ENCODE measurements around the gene RCSD1. TPM values are rescaled to one million over a fixed set of nuclear protein-coding genes. Genes with fewer than 3 reads are reported as not detected.
A peak's percentile ranks its signal among the peaks of the same experiment; 100 is the strongest.
"Not testable (repeated sequence)": the region's sequence is repeated elsewhere in the genome, so short reads cannot be mapped to it uniquely, and the experiment has no call there.

RCSD1 gene
- total and polyA plus RNA-seq, 4 experiments from 2014 or later: 124 to 173 (median 146) TPM

DNA sequence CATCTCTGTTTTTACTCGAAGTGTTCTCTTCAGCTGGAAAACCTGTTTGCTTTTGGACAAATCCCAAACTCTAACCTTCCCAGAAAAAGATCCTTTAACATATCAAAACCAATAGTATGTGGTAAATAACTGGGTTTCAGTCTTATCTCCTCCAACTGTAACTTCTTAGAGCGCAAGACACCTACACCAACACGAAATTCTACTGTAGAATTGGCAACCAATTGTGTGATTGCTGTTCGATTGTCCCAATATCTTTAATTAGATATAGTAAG, 85.9 kb downstream of the RCSD1 start:
- POLR2A ChIA-PET (ENCODE audit: partially characterized antibody): interaction anchor here (1.0 to 4.2 kb wide), 14 partner anchors 10 to 220 kb away, joined by 3 to 33 read pairs (median 7); partner anchors contain the start of genes CD247, DCAF6, MPC2 and RCSD1

DNA sequence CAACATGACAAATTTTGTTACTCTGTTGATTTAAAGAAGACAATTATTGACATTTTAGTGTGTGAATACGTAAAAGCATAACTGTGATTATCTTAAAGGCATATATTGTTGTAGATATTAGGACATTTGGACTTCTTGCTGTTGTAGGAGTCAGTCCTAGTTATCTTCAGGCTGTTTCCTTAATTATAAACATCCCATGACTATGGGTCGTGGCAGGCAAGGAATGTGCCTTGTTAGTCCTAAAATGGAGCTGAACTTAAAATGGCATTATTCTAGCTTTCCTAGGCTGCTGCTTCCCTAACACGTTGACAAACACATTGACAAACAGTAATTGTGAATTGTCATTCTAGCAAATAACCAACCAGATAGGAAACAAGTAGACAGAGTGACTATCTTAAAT, 87.3 kb downstream of the RCSD1 start:
- Mint-ChIP-seq H3K36me3 (peaks cover 0 to 20% of the 10 kb centered on the region in 2 donors), H3K27me3 (peaks cover 4 to 12% of the 10 kb centered on the region in 2 donors), H3K9me3 (peaks cover 0 to 17% (median 0%) of the 10 kb centered on the region in 8 donors), H3K4me3 (peak overlapping the region; percentile 33 to 98 (median 83)), H3K4me1 (peaks cover 26 to 64% (median 47%) of the 10 kb centered on the region in 4 donors), H3K27ac (peak overlapping the region in 6 of 7 donors; percentile 39 to 99 (median 76))
- peaks cover 40% of the 10 kb centered on the region for H3K4me1 ChIP-seq (ENCODE audit: insufficient read depth, low read length)
- intact Hi-C loops (cut with micrococcal nuclease): loop anchor here (2.0 to 10.0 kb wide), 3 partner anchors 367 to 1647 kb away; partner anchors contain the start of genes BLZF1, NME7 and POGK
- H3K9me3 ChIP-seq (ENCODE audit: control insufficient read depth in 1 of 2, low read length in 2 of 2): no peaks in the 10 kb centered on the region
- ChIA-PET CTCF (ENCODE audit: partially characterized antibody) (interaction anchor here (0.7 to 3.9 kb wide), 7 partner anchors 9 to 497 kb away, joined by 3 to 35 read pairs (median 6); partner anchors contain the start of genes CD247, CREG1 and POU2F1), POLR2A (ENCODE audit: partially characterized antibody) (interaction anchor here (1.1 to 2.4 kb wide), 4 partner anchors 80 to 497 kb away, joined by 3 to 7 read pairs (median 4); partner anchors contain the start of genes DCAF6, MPC2 and POU2F1)
- no peak overlapping the region for H3K4me3 ChIP-seq (ENCODE audit: low read length in 2 of 2)
- no peak overlapping the region for H3K27ac ChIP-seq (ENCODE audit: low read depth, low read length)
- H3K36me3 ChIP-seq (ENCODE audit: insufficient read depth, low read length): no peaks in the 10 kb centered on the region
- no peak for DNase-seq
- no peaks in the 10 kb centered on the region for H3K27me3 ChIP-seq (ENCODE audit: insufficient read depth, low read length)

More for the DNA sequence above, 85.9 kb downstream of the RCSD1 start:
- DNase-seq: peak in 1 of 5 donors; percentile 9
- no peaks in the 10 kb centered on the region for H3K9me3 ChIP-seq (ENCODE audit: control insufficient read depth in 1 of 2, low read length in 2 of 2)
- no peaks in the 10 kb centered on the region for H3K36me3 ChIP-seq (ENCODE audit: insufficient read depth, low read length)
- H3K27me3 ChIP-seq (ENCODE audit: insufficient read depth, low read length): no peaks in the 10 kb centered on the region
- peak overlapping the region; percentile 57 to 80 for H3K4me3 ChIP-seq (ENCODE audit: low read length in 2 of 2)
- Mint-ChIP-seq H3K9me3 (peaks cover 0 to 19% (median 0%) of the 10 kb centered on the region in 8 donors), H3K27me3 (peaks cover 4 to 12% of the 10 kb centered on the region in 2 donors), H3K27ac (peak overlapping the region; percentile 90 to 99 (median 94)), H3K36me3 (peaks cover 0 to 19% of the 10 kb centered on the region in 2 donors), H3K4me3 (peak overlapping the region; percentile 84 to 98 (median 92)), H3K4me1 (peaks cover 21 to 54% (median 42%) of the 10 kb centered on the region in 4 donors)
- H3K4me1 ChIP-seq (ENCODE audit: insufficient read depth, low read length): peaks cover 34% of the 10 kb centered on the region
- intact Hi-C loops (cut with micrococcal nuclease): loop anchor here (1.0 to 10.0 kb wide), 6 partner anchors 87 to 1649 kb away; partner anchors contain the start of genes BLZF1, DCAF6, NME7 and POGK
- CTCF ChIA-PET (ENCODE audit: partially characterized antibody): interaction anchor here (0.7 to 3.9 kb wide), 18 partner anchors 8 to 681 kb away, joined by 3 to 35 read pairs (median 6); partner anchors contain the start of genes CD247, CREG1 and POU2F1
- H3K27ac ChIP-seq (ENCODE audit: low read depth, low read length): peak overlapping the region; percentile 39

DNA sequence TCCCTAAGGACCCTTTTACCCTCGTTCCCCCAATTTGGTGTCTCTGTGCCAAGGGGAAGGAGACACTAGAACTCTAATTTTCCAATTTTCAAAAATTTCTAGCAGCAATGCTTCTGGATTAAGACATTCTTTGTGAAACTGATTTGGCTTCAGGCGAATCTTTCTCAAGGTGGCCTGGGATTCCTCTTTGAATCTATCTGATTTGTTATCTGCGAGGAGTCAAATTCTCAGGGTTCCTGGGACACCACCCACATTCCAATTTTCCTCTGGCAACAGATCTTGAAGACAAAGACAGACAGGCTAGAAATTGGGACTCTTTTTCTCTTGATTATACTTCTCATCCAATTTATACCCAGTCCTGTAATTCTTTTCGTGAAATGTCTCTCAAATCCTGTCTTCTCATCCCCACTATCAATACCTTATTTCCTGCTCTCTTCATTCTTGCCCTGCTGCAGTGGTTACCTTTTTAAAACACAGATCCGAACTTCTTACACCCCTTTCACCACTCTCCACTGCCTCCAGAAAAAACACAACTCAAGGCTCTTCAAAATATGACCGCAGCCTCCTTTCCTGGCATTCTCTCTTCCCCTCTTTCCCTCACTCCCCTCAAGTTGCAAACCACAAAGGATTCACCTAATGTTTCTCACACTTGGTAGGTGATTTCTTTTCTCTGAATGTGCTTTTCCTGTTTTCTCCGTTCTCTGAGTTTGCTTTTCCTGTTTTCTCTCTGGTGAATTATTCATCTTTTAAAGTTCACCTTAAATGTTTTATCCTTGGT, 89.1 kb downstream of the RCSD1 start:
- CTCF ChIA-PET (ENCODE audit: partially characterized antibody): no interaction called here
- DNase-seq: no peak
- H3K9me3 Mint-ChIP-seq: peaks cover 0 to 13% (median 0%) of the 10 kb centered on the region in 8 donors
- POLR2A ChIA-PET (ENCODE audit: partially characterized antibody): no interaction called here
- peaks cover 4 to 9% of the 10 kb centered on the region in 2 donors for H3K27me3 Mint-ChIP-seq
- H3K9me3 ChIP-seq (ENCODE audit: control insufficient read depth in 1 of 2, low read length in 2 of 2): no peaks in the 10 kb centered on the region
- no peaks in the 10 kb centered on the region for H3K36me3 ChIP-seq (ENCODE audit: insufficient read depth, low read length)
- intact Hi-C loops (cut with micrococcal nuclease): loop anchor here (10.0 kb wide), 2 partner anchors 366 to 1646 kb away; partner anchors contain the start of genes BLZF1 and NME7
- H3K36me3 Mint-ChIP-seq: peaks cover 0 to 16% of the 10 kb centered on the region in 2 donors
- peak overlapping the region in 6 of 8 donors; percentile 2 to 55 (median 36) for H3K4me3 Mint-ChIP-seq
- H3K4me3 ChIP-seq (ENCODE audit: low read length in 2 of 2): no peak overlapping the region
- peaks cover 40% of the 10 kb centered on the region for H3K4me1 ChIP-seq (ENCODE audit: insufficient read depth, low read length)
- no peak overlapping the region for H3K27ac ChIP-seq (ENCODE audit: low read depth, low read length)
- peaks cover 29 to 64% (median 44%) of the 10 kb centered on the region in 4 donors for H3K4me1 Mint-ChIP-seq
- H3K27me3 ChIP-seq (ENCODE audit: insufficient read depth, low read length): no peaks in the 10 kb centered on the region
- peak overlapping the region in 6 of 7 donors; percentile 5 to 75 (median 34) for H3K27ac Mint-ChIP-seq

DNA sequence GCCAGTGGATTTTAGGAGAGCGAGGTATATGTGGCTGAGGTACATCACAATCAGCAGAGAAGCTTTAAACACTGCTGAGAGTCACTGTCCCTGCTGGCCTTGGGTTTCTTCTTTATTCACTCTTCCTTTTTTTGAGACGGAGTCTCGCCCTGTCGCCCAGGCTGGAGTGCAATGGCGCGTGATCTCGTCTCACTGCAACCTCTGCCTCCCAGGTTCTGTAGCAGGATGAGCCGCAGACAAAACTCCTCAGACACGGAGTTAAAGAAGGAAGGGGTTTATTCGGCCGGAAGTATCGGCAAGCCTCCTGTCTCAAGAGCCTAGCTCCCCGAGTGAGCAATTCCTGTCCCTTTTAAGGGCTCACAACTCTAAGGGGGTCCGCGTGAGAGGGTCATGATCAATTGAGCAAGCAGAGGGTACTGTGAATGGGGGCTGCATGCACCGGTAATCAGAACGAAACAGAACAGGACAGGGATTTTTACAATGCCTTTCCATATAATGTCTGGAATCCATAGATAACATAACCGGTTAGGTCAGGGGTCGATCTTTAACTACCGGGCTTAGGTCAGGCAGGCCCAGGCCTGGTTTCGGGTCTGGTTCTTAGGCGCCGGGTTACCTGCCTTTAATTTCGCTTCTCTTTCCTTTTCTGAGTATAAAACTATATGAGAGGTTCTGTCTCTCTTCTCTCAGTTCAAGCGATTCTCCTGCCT, 89.8 kb downstream of the RCSD1 start:
- H3K36me3 ChIP-seq (ENCODE audit: insufficient read depth, low read length); CTCF ChIA-PET (ENCODE audit: partially characterized antibody); H3K4me3 ChIP-seq (ENCODE audit: low read length in 2 of 2); H3K27me3 Mint-ChIP-seq; POLR2A ChIA-PET (ENCODE audit: partially characterized antibody); H3K27me3 ChIP-seq (ENCODE audit: insufficient read depth, low read length); H3K9me3 ChIP-seq (ENCODE audit: control insufficient read depth in 1 of 2, low read length in 2 of 2); H3K9me3 Mint-ChIP-seq; DNase-seq; H3K27ac ChIP-seq (ENCODE audit: low read depth, low read length): not testable (repeated sequence)
- Mint-ChIP-seq H3K36me3 (peaks cover 0 to 11% of the 10 kb centered on the region in 2 donors), H3K4me3 (peak overlapping the region in 6 of 8 donors; percentile 21 to 98 (median 70)), H3K27ac (peak overlapping the region in 4 of 7 donors; percentile 4 to 75 (median 34)), H3K4me1 (peaks cover 28 to 63% (median 44%) of the 10 kb centered on the region in 4 donors)
- intact Hi-C loops (cut with micrococcal nuclease): loop anchor here (10.0 kb wide), 2 partner anchors 365 to 1645 kb away; partner anchors contain the start of genes BLZF1 and NME7
- H3K4me1 ChIP-seq (ENCODE audit: insufficient read depth, low read length): peaks cover 38% of the 10 kb centered on the region

DNA sequence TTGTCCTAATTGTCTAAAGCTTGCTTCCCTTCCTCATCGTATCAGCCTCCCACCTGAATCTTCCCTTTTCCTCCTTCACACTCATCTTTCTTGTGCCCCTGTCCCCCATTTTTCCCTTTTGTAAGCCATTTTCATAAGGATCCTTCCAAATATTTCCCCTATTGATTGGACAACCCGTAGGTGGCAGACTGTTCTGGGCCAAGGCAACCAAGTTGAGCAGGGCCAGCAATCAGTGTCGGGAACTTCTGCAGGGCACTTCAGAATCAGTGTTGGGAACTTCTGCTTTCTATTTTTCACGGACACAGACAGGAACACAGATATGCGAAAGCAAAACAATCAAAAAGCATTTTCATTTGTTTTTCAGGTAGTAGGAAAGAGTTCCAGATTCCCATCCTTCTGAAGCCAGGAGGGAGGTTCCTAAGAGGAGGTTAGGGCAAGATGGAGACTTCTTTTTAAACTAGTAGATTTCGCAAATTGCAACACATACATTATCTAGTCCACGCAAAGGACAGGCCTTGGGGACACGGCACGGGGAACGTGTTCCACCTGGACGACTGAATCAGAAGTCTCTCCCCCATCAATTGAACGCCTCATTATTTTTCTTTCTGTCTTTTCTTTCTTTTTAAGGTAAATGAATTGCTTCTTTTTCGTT, 91.1 kb downstream of the RCSD1 start:
- no peak for DNase-seq
- Histone ChIP-seq H3K27ac (ENCODE audit: low read depth, low read length) (peak overlapping the region; percentile 44), H3K4me1 (ENCODE audit: insufficient read depth, low read length) (peaks cover 30% of the 10 kb centered on the region), H3K27me3 (ENCODE audit: insufficient read depth, low read length) (no peaks in the 10 kb centered on the region), H3K4me3 (ENCODE audit: low read length in 2 of 2) (peak overlapping the region in 1 of 2 donors; percentile 66), H3K36me3 (ENCODE audit: insufficient read depth, low read length) (no peaks in the 10 kb centered on the region), H3K9me3 (ENCODE audit: control insufficient read depth in 1 of 2, low read length in 2 of 2) (no peaks in the 10 kb centered on the region)
- Mint-ChIP-seq H3K27me3 (no peaks in the 10 kb centered on the region), H3K4me1 (peaks cover 26 to 51% (median 40%) of the 10 kb centered on the region in 4 donors), H3K9me3 (no peaks in the 10 kb centered on the region), H3K27ac (peak overlapping the region; percentile 52 to 97 (median 85)), H3K4me3 (peak overlapping the region; percentile 87 to 98 (median 94)), H3K36me3 (peaks cover 0 to 1% of the 10 kb centered on the region in 2 donors)
- POLR2A ChIA-PET (ENCODE audit: partially characterized antibody): interaction anchor here (1.0 kb wide), 1 partner anchor 8 kb away, joined by 5 read pairs; no protein-coding TSS in a partner anchor
- CTCF ChIA-PET (ENCODE audit: partially characterized antibody): interaction anchor here (1.4 kb wide), 1 partner anchor 83 kb away, joined by 4 read pairs; no protein-coding TSS in a partner anchor
- intact Hi-C loops (cut with micrococcal nuclease): no loop called here

DNA sequence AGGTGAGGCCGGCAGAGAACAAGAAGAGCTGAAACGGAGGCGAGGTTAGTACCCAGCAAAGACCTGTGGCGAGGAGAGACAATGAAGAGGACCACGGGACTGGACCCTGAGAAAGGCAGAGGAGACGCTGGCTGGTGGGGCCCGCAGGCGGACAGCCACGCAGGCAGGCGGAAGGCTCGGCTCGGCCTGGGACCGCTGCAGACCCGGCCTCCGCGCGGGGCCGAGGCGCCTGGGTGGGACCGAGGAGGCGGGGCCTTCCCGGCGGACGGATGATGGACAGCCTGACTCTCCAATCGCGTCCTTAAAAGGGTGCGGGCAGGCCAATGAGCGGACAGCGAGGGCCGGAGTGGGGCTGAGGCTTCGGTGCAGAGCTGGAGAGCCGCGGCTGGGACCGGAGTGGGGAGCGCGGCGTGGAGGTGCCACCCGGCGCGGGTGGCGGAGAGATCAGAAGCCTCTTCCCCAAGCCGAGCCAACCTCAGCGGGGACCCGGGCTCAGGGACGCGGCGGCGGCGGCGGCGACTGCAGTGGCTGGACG, 91.7 kb downstream of the RCSD1 start, which contains the start of gene MPZL1:
MPZL1 (plus strand) TSS at position 366 of the 535 bp plus-strand sequence. CDS start 170 bp downstream, outside the sequence.
- Mint-ChIP-seq H3K27ac (peak within 1 kb of the TSS; percentile 52 to 97 (median 91)), H3K4me1 (peaks cover 26 to 53% (median 40%) of the 10 kb centered on the region in 4 donors), H3K36me3 (peaks cover 0 to 1% of the 10 kb centered on the region in 2 donors), H3K9me3 (no peaks in the 10 kb centered on the region), H3K27me3 (no peaks in the 10 kb centered on the region), H3K4me3 (peak within 1 kb of the TSS; percentile 87 to 98 (median 94))
- H3K4me1 ChIP-seq (ENCODE audit: insufficient read depth, low read length): peaks cover 30% of the 10 kb centered on the region
- peak; percentile 82 to 90 (median 86) for DNase-seq
- H3K4me3 ChIP-seq (ENCODE audit: low read length in 2 of 2): peak within 1 kb of the TSS; percentile 57 to 66
- H3K27me3 ChIP-seq (ENCODE audit: insufficient read depth, low read length): no peaks in the 10 kb centered on the region
- no peaks in the 10 kb centered on the region for H3K36me3 ChIP-seq (ENCODE audit: insufficient read depth, low read length)
- POLR2A ChIA-PET (ENCODE audit: partially characterized antibody): interaction anchor here (0.6 to 1.0 kb wide), 2 partner anchors 8 to 90 kb away, joined by 4 to 5 read pairs; no protein-coding TSS in a partner anchor
- intact Hi-C loops (cut with micrococcal nuclease): no loop called here
- CTCF ChIA-PET (ENCODE audit: partially characterized antibody): interaction anchor here (1.4 kb wide), 1 partner anchor 83 kb away, joined by 4 read pairs; no protein-coding TSS in a partner anchor
- no peaks in the 10 kb centered on the region for H3K9me3 ChIP-seq (ENCODE audit: control insufficient read depth in 1 of 2, low read length in 2 of 2)
- H3K27ac ChIP-seq (ENCODE audit: low read depth, low read length): peak within 1 kb of the TSS; percentile 44

Measured in CD4-positive, alpha-beta memory T cell (primary cell).